Urinary bladder (tissue), 4 donors: ENCODE results near the gene ATP8A2. TPM values are rescaled to one million over a fixed set of nuclear protein-coding genes. Genes with fewer than 3 reads are reported as not detected.
"Not testable (repeated sequence)": the region's sequence is repeated elsewhere in the genome, so short reads cannot be mapped to it uniquely, and the experiment has no call there.

Experiments used
- DNase-seq: peaks from one replicate; pipeline ENCODE4 v3.0.0-alpha.2; 2015; ENCODE audit errors: extremely low spot score
- H3K27ac ChIP-seq: one replicate; pipeline ENCODE4 v1.5.1; 2013; ENCODE audit warnings: low read depth, mild to moderate bottlenecking, moderate library complexity
- H3K36me3 ChIP-seq: one replicate; pipeline ENCODE4 v1.6.1; 2013; ENCODE audit warnings: mild to moderate bottlenecking, moderate library complexity; ENCODE audit not compliant: insufficient read depth
- H3K4me1 ChIP-seq: one replicate; pipeline ENCODE4 v1.6.1; 2013; ENCODE audit warnings: mild to moderate bottlenecking, moderate library complexity; ENCODE audit not compliant: insufficient read depth
- H3K4me3 ChIP-seq: one replicate; pipeline ENCODE4 v1.5.1; 2013; ENCODE audit warnings: low read depth, low read length
- WGBS: extraction: QIAGEN DNeasy Blood & Tissue Kit; methylation state at CpG from one replicate; pipeline ENCODE4 v1.1.7; 2013; 5-methylcytosine and 5-hydroxymethylcytosine counted together
- polyA plus RNA-seq: library from polyadenylated mRNA; stranded (reverse); fragments of 200-250 nt; gene quantifications from one replicate; pipeline ENCODE4 v1.2.3, GENCODE V29; 2013
- total RNA-seq: library from RNA; depleted of rRNA; stranded (reverse); fragments of >200 nt; gene quantifications from one replicate; pipeline ENCODE4 v1.2.3, GENCODE V29; 2014
- donor health status: healthy with polysubstance abuse.
- donor health status: healthy.

ATP8A2 gene
- total and polyA plus RNA-seq, 2 donors, result 1.4 to 1.5 TPM

DNA sequence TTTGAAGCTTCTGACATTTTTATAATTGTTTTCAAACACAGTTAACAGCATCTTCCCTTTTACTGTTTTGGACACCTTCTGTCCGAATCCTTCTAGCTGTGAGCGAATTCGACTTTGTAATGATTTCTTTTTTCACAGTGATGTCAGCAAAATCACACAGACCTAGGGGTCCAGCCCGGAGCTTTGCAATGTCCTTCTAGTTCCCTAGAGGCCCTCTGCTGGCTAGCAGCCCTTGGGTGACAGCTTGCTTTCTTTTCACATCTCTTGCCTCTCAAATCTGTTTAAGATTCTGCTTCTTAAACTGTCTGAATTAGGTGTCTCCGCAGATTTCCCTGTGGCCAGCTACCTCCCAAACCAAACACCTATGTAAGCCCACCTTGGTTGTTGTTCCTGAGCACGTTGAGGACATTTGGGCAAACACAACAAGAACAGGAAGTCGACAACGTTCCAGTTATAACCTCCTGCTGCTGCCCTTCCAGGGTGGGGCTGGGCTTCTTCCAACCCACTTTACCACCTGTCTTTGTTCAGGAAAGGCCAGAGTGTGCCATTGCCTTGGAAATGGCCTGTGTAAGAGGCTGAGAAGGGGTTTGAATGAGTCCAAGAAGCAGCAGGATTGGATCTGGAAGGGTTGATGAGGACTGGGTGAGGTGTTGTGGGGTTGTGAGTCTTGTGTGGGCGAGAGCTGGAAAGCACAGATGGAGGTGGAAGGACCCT is 123.1 kb downstream of the ATP8A2 start:
- 53% methylated on average over 9 of the region's 9 CpGs for WGBS
- Histone ChIP-seq H3K4me1 (no peaks in the 10 kb centered on the region), H3K36me3 (no peaks in the 10 kb centered on the region), H3K27ac (no peak overlapping the region), H3K4me3 (no peak overlapping the region)
- DNase-seq, result no peak

DNA sequence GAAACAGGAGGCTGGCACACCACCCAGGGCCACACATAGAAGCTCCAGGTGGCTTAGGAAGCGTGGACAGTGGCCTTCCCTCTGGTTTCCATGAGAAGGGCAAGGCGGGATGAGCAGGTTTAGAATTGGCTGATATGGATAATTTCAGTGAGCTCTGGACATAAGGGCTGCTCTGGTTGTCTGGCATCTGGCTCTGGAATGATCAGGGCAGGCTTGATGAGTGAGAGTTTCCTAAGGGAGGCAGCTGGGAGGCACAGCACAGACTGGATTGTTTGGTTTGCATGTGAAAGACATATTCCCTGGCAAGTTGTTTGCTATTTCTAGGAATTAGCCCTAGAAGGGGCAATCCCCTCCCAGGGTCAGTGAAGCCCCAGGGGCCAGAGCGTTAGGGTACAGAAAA is 129.5 kb downstream of the ATP8A2 start:
- Histone ChIP-seq H3K4me3 (no peak overlapping the region), H3K27ac (no peak overlapping the region), H3K4me1 (no peaks in the 10 kb centered on the region), H3K36me3 (no peaks in the 10 kb centered on the region)
- 69% methylated on average over 3 of the region's 3 CpGs for WGBS
- DNase-seq, result no peak

DNA sequence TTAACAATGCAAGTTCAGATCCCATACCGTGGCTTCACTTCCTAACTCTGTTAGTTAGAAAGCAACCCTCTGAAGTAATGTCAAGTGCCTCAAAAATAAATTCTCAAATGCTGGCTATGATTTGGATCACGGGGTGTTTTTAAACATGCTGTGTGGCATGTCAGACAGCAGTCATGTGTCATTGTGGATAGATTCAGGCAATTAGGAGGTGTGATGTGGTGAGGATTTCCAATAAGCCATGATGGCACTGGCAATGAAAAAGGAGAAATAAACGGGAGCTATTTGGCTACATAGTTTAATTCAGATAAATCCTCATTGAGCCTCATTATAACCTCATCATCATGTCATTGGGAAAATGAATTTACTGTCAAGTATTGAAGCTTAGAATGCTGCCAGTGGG is 130.3 kb downstream of the ATP8A2 start:
- no peaks in the 10 kb centered on the region for H3K4me1 ChIP-seq
- WGBS, result 79% methylated on average over 3 of the region's 3 CpGs
- H3K27ac ChIP-seq, result no peak overlapping the region
- no peaks in the 10 kb centered on the region for H3K36me3 ChIP-seq
- no peak for DNase-seq
- no peak overlapping the region for H3K4me3 ChIP-seq

DNA sequence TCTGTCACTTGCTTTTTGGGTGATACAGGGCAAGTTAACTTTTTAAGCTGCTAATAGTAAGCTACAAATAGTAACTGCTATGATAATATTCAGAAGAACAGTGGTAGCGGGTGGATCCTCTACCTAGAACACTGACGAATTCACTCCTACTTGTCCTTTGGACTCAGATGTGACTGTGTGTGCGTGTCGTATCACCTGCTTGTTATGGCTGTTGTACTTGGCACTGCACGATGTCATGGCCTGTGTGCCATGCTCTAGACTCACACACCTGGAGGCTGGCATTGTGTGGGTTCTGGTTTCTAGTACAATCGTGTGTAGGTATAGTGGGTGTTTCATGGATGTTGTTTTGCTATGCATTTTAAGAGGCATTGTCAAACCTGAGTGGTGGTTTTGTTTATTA is 130.8 kb downstream of the ATP8A2 start:
- no peak for DNase-seq
- 91% methylated on average over 6 of the region's 6 CpGs for WGBS
- no peak overlapping the region for H3K4me3 ChIP-seq
- no peak overlapping the region for H3K27ac ChIP-seq
- H3K4me1 ChIP-seq, result no peaks in the 10 kb centered on the region
- no peaks in the 10 kb centered on the region for H3K36me3 ChIP-seq

DNA sequence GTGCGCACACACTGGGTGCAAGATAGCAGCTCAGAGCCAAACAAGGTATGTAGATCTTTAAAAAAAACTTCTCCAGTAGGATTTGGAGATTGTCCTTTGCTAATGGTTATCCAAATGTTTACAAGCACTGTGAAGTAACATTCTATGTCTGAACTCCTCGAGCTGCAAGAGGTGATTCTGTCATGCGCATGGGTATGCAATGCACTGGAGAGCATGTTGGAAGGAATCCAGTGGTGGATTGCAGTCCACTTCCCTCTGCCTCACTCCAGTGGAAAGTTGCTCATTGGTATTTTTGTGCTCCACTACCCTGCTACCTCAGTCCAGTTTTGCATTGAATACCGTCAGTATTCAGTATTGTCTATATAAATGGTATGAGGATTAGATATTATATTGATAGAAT is 132.1 kb downstream of the ATP8A2 start:
- WGBS, result 78% methylated on average over 4 of the region's 4 CpGs
- H3K4me3 ChIP-seq, result no peak overlapping the region
- no peaks in the 10 kb centered on the region for H3K4me1 ChIP-seq
- DNase-seq, result no peak
- no peak overlapping the region for H3K27ac ChIP-seq
- no peaks in the 10 kb centered on the region for H3K36me3 ChIP-seq

DNA sequence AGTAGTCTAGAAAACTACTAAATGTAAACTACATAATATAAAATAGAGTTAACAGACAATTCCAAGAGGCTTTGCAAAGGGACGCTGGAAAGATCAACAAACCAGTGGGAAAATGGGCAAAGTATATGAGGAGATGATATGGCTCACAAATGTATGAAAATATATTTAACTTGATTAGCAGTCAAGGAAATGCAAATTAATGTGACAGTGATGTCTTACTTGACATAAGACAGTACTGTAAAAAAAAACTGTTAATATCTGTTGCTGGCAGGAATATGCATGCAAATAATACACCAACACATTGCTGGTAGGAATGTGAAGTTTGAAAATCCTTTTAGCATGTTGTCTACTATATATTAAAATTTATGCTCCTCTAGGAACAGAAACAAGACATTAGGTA is 136.1 kb downstream of the ATP8A2 start:
- Histone ChIP-seq H3K36me3 (no peaks in the 10 kb centered on the region), H3K4me3 (no peak overlapping the region), H3K27ac (no peak overlapping the region), H3K4me1 (peaks cover 2% of the 10 kb centered on the region)
- WGBS, result 66% methylated on average over 1 of the region's 1 CpG
- no peak for DNase-seq

DNA sequence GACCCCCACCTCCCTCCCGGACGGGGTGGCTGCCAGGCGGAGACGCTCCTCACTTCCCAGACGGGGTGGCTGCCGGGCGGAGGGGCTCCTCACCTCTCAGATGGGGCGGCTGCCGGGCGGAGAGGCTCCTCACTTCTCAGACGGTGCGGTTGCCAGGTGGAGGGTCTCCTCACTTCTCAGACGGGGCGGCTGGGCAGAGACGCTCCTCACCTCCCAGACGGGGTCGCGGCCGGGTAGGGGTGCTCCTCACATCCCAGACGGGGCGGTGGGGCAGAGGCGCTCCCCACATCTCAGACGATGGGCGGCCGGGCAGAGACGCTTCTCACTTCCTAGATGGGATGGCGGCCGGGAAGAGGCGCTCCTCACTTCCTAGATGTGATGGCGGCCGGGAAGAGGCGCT is 141.3 kb downstream of the ATP8A2 start:
- H3K27ac ChIP-seq, H3K4me3 ChIP-seq, H3K4me1 ChIP-seq, DNase-seq, H3K36me3 ChIP-seq: not testable (repeated sequence)
- WGBS, result 93% methylated on average over 30 of the region's 32 CpGs

DNA sequence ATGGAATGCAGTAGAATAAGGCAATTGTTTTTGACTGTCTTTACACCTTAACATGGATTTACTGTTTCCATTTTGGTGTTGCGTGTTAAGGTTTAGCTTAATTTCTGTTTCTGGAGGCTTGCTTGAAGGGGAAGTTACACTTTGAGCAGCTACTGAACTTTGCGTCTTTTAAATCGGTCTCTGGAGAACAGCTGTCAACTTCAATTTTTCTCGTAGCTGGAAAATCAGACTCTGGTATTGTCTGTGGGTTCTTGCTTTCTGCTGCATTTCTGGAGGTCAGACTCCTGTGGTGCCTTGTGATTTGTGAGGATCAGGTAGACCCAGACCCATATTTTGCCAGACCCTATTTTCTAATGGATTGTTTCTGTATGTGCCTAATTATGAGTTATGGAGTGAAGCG is 146.7 kb downstream of the ATP8A2 start:
- H3K27ac ChIP-seq, result no peak overlapping the region
- WGBS, result 87% methylated on average over 5 of the region's 5 CpGs
- DNase-seq, result no peak
- H3K36me3 ChIP-seq, result no peaks in the 10 kb centered on the region
- H3K4me1 ChIP-seq, result no peaks in the 10 kb centered on the region
- no peak overlapping the region for H3K4me3 ChIP-seq

DNA sequence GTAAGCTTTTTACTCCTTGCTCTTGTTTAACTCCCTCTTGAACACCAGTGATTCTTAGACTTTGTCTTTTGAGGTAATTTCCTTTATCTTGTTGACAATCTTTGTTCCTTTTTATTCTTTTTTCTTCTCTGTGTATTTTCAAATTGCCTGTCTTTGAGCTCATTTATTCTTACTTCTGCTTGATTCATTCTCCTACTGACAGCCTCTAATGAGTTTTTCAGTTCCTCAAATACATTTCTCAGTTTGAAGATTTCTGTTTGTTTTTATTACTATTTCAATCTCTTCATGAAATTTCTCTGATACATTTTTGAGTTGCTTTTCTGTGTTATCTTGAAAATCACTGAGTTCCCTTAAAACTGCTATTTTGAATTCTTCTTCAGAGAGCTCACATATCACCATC is 154.1 kb downstream of the ATP8A2 start:
- no peaks in the 10 kb centered on the region for H3K4me1 ChIP-seq
- no peak for DNase-seq
- no peaks in the 10 kb centered on the region for H3K36me3 ChIP-seq
- no peak overlapping the region for H3K27ac ChIP-seq
- H3K4me3 ChIP-seq, result no peak overlapping the region

DNA sequence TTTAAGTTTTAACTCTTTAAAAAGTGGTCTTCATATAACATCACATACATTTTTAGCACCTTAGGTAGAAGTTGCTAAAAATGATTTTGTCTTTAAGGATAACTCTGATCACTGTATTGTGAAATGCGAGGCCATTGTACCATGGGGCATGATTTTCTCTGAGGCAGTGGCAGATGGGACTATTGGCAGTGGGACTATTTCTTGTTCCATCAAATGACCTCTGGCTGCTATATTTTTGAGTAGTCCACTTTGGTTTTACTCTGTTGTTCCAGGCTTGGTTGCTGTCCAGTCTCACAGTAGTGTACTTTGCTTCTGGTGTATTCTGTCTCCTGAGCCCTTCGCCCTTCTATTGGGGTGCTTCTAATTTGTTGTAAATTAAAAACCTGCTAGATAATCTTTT is 156.5 kb downstream of the ATP8A2 start:
- Histone ChIP-seq H3K4me3 (no peak overlapping the region), H3K36me3 (no peaks in the 10 kb centered on the region), H3K27ac (no peak overlapping the region), H3K4me1 (no peaks in the 10 kb centered on the region)
- 96% methylated on average over 2 of the region's 2 CpGs for WGBS
- no peak for DNase-seq

DNA sequence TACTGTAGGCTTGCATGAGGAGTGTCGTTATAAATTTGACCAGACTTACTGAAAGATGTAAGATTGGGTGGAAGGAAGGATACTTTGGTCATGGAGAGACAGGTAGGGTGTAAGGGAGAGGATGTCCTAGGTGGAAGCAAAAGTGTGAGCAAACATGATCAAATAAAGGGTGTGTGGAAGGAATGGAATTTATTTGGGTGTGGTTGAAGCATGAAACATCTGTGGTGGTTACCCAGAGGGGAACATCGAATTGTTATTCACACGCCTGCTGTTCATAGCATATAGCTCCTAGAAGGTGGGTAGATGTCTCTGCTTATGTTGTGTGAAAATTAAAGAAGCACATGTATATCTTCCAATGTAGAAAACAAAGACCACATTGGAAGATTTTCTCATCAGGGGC is 157.7 kb downstream of the ATP8A2 start:
- Histone ChIP-seq H3K4me3 (no peak overlapping the region), H3K4me1 (no peaks in the 10 kb centered on the region), H3K27ac (no peak overlapping the region), H3K36me3 (no peaks in the 10 kb centered on the region)
- no peak for DNase-seq
- 51% methylated on average over 3 of the region's 3 CpGs for WGBS

DNA sequence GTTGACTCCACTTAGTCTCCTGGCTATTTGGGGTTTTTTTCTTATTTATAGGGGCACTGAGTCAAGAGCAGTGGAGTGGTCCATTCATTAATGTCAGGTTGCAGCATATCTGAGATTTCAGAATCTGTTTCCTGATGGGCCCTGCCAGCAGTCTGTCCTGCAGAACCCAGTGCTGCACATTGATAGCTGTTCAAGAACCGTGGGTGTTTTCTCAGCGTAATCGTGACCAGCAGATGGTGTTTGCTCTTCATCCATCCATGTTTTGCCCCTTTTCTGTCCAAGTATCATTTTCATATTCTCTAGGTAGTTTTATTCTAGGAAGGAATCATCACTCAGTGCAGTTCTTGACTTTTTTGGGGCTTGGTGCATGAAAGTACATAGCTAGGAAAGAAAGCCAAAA is 166.5 kb downstream of the ATP8A2 start:
- DNase-seq, result no peak
- no peaks in the 10 kb centered on the region for H3K4me1 ChIP-seq
- no peak overlapping the region for H3K4me3 ChIP-seq
- no peaks in the 10 kb centered on the region for H3K36me3 ChIP-seq
- WGBS, result 58% methylated on average over 3 of the region's 3 CpGs
- no peak overlapping the region for H3K27ac ChIP-seq

DNA sequence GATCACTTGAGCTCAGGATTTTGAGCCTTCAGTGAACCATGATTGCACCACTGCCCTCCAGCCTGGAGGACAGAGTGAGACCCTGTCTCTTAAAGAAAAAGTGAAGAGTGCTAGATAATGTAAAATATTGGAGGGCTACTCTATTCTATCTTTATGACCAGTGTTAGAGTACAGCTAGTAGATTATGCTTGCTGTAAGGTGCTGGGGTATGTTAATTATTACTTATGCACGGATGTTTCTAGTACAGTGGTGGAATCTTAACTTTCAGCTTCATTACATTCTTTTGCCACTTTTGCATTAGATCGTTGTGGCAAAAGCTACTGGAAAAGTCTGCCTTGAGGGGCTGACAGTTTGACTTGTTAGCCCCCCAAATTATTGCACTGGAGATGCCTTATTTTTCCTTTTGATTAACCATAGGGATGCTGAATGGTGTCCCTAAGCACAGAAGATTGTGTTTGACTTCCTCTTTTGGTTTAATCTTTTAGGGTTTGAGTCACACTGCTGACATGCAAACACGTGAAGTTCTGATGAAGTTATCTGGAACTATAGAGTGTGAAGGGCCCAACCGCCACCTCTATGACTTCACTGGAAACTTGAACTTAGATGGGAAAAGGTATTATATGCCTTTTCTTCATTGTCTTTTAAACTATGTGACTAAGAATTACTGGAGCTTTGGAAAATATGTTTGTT is 169.8 kb downstream of the ATP8A2 start:
- WGBS, result 78% methylated on average over 4 of the region's 4 CpGs
- Histone ChIP-seq H3K27ac (no peak overlapping the region), H3K36me3 (no peaks in the 10 kb centered on the region), H3K4me3 (no peak overlapping the region), H3K4me1 (no peaks in the 10 kb centered on the region)
- no peak for DNase-seq

DNA sequence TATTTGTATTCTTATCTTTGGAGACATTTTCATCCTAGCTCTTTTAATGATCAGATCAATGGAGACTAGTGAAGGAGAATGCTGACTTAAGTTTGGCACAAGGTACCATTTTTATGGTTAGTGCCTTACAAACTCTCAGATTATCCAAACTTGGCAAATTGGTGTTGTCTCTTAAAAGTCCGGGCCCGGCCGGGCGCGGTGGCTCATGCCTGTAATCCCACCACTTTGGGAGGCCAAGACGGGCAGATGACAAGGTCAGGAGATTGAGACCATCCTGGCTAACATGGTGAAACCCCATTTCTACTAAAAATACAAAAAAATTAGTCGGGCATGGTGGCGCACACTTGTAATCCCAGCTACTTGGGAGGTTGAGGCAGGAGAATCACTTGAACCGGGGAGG is 177.2 kb downstream of the ATP8A2 start:
- not testable (repeated sequence) for H3K4me3 ChIP-seq, DNase-seq, H3K4me1 ChIP-seq, H3K27ac ChIP-seq, H3K36me3 ChIP-seq
- WGBS, result 82% methylated on average over 9 of the region's 9 CpGs
